AG04450 (cell line): ENCODE data around the gene EML6. TPM values are rescaled to one million over a fixed set of nuclear protein-coding genes. Genes with fewer than 3 reads are reported as not detected.

Experiments used
- CTCF ChIA-PET: fragments of 300-600, 350-600 bp; formaldehyde crosslinking; extraction: SDS; loops from one replicate; lab custom pipeline; 2022; ENCODE audit warnings: antibody characterized with exemption, inconsistent platforms; lab: Charles Lee
- POLR2A ChIA-PET: fragments of 350-600 bp; formaldehyde crosslinking; extraction: SDS; loops from one replicate; lab custom pipeline; 2021; ENCODE audit warnings: antibody characterized with exemption, inconsistent platforms; lab: Yijun Ruan, JAX
- DNase-seq: peaks from one replicate; pipeline ENCODE4 v3.0.0-alpha.2; 2011; ENCODE audit warnings: low read depth, low spot score
- H3K27ac ChIP-seq: one replicate; pipeline ENCODE4 v1.5.1; 2012; ENCODE audit warnings: low read depth, low read length, control low read depth
- H3K27me3 ChIP-seq: one replicate; pipeline ENCODE4 v1.6.0; 2012; ENCODE audit warnings: low read length; ENCODE audit not compliant: control insufficient read depth, insufficient read depth
- H3K4me3 ChIP-seq: 2 replicates; pipeline ENCODE4 v1.5.1; 2011; ENCODE audit warnings: mild to moderate bottlenecking, low read depth, low read length, control low read depth
- H3K9me3 ChIP-seq: 2 replicates; pipeline ENCODE4 v1.5.1; 2012; ENCODE audit warnings: low read length; ENCODE audit not compliant: control insufficient read depth, insufficient read depth
- CTCF ChIP-seq: IDR thresholded peaks from 2 replicates; pipeline ENCODE4 v1.5.1; 2011; ENCODE audit warnings: low read depth, low read length, control low read depth, inconsistent platforms
- polyA plus RNA-seq: library from polyadenylated mRNA; depleted of rRNA; stranded (reverse); fragments of >200 nt; gene quantifications from 2 replicates; pipeline ENCODE4 v1.2.3, GENCODE V29; 2011

Gene EML6
- polyA plus RNA-seq, 1 experiment = 0.30 TPM

- Histone ChIP-seq H3K27me3 (no peaks in the 10 kb centered on the region), H3K4me3 (no peak overlapping the region), H3K9me3 (no peaks in the 10 kb centered on the region), H3K27ac (no peak overlapping the region)
- TF ChIP-seq CTCF = no peak
- DNase-seq = no peak
- ChIA-PET POLR2A (no interaction called here), CTCF (no interaction called here)
Measured at GRCh38 chr2:54948120-54948519, 224.7 kb downstream of the EML6 start.

- Histone ChIP-seq H3K27ac (no peak overlapping the region), H3K27me3 (no peaks in the 10 kb centered on the region), H3K9me3 (no peaks in the 10 kb centered on the region), H3K4me3 (no peak overlapping the region)
- ChIA-PET CTCF (no interaction called here), POLR2A (interaction anchor here (0.5 kb wide), 1 partner anchor 23 kb away, joined by 3 read pairs; no protein-coding TSS in a partner anchor)
- no peak for DNase-seq
- no peak for TF ChIP-seq CTCF
Measured at GRCh38 chr2:54949431-54949830, 226.0 kb downstream of the EML6 start.

- DNase-seq = no peak
- no peak for TF ChIP-seq CTCF
- POLR2A ChIA-PET = no interaction called here
Measured at GRCh38 chr2:54950811-54951210, 227.3 kb downstream of the EML6 start.

GRCh38 chr2:54952425-54952824 is 229.0 kb downstream of the EML6 start:
- ChIA-PET CTCF (interaction anchor here (0.7 kb wide), 1 partner anchor 53 kb away, joined by 4 read pairs; no protein-coding TSS in a partner anchor), POLR2A (no interaction called here)
- Histone ChIP-seq H3K27me3 (no peaks in the 10 kb centered on the region), H3K9me3 (no peaks in the 10 kb centered on the region), H3K4me3 (no peak overlapping the region), H3K27ac (no peak overlapping the region)
- no peak for TF ChIP-seq CTCF
- DNase-seq = no peak

More at GRCh38 chr2:54950811-54951210, 227.3 kb downstream of the EML6 start:
- H3K27me3 ChIP-seq = no peaks in the 10 kb centered on the region
- CTCF ChIA-PET = no interaction called here
- no peaks in the 10 kb centered on the region for H3K9me3 ChIP-seq
- no peak overlapping the region for H3K4me3 ChIP-seq
- H3K27ac ChIP-seq = no peak overlapping the region

- no peaks in the 10 kb centered on the region for H3K27me3 ChIP-seq
- H3K27ac ChIP-seq = no peak overlapping the region
- TF ChIP-seq CTCF = no peak
- CTCF ChIA-PET = no interaction called here
- H3K4me3 ChIP-seq = no peak overlapping the region
- H3K9me3 ChIP-seq = no peaks in the 10 kb centered on the region
- DNase-seq = no peak
- POLR2A ChIA-PET = no interaction called here
Measured at GRCh38 chr2:54952978-54953456, 229.6 kb downstream of the EML6 start.
